Liver (tissue), 3 donors: Measurements from ENCODE around the gene FLNC.

Source experiments
- EGR1 ChIP-seq, 2 donors: IDR thresholded peaks; 2 replicates each; pipeline ENCODE4 v1.6.1; 2016 to 2018; ENCODE audit warnings: antibody characterized with exemption in 2 of 2, low read depth in 2 of 2
- NR2F2 ChIP-seq: IDR thresholded peaks from 2 replicates; pipeline ENCODE4 v1.6.1; 2016; ENCODE audit warnings: antibody characterized with exemption
- RAD21 ChIP-seq, 2 donors: IDR thresholded peaks; 2 replicates each; pipeline ENCODE4 v1.6.1; 2016; ENCODE audit warnings: antibody characterized with exemption in 2 of 2, mild to moderate bottlenecking in 2 of 2
- TAF1 ChIP-seq: conservative IDR thresholded peaks from 2 replicates; pipeline ENCODE4 v1.6.1; 2016; ENCODE audit warnings: antibody characterized with exemption, mild to moderate bottlenecking
- YY1 ChIP-seq: IDR thresholded peaks from 2 replicates; pipeline ENCODE4 v1.6.1; 2016; ENCODE audit warnings: antibody characterized with exemption, mild to moderate bottlenecking
- TF ChIP-seq, protein P1 (sequence below): fragments of 150-350 bp; IDR thresholded peaks from 2 replicates; pipeline ENCODE4 v1.5.1; 2017; ENCODE audit warnings: improper control_type of control experiment, low read depth, low read length; ENCODE audit not compliant: missing input control
- TF ChIP-seq, protein P2 (sequence below): IDR thresholded peaks from 2 replicates; pipeline ENCODE4 v1.6.1; 2016; ENCODE audit warnings: antibody characterized with exemption, mild to moderate bottlenecking
- TF ChIP-seq, protein P3 (sequence below): IDR thresholded peaks from 2 replicates; pipeline ENCODE4 v1.6.1; 2016; ENCODE audit warnings: antibody characterized with exemption
- donor health status: healthy.
- donor health status: healthy.

DNA sequence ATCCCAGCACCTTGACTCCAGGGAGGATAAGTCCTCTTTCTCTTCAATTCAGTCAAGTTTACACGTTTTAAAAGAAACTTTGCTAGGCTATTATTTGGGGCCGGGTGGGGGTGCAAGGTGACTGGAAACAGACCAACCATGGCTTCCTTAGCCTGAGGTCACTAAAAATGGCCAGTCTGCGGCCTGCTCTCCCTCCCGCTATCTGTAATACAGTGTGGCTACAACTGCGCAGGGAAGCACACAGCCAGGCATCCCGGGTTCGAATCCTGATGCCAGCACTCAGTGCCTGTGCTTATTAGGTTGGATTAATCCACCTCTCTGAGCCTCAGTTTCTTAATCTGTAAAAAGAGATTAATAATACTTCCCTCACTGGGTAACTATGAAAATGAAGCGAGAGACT is 51.9 kb downstream of the FLNC start:
- TF ChIP-seq, protein P1, sequence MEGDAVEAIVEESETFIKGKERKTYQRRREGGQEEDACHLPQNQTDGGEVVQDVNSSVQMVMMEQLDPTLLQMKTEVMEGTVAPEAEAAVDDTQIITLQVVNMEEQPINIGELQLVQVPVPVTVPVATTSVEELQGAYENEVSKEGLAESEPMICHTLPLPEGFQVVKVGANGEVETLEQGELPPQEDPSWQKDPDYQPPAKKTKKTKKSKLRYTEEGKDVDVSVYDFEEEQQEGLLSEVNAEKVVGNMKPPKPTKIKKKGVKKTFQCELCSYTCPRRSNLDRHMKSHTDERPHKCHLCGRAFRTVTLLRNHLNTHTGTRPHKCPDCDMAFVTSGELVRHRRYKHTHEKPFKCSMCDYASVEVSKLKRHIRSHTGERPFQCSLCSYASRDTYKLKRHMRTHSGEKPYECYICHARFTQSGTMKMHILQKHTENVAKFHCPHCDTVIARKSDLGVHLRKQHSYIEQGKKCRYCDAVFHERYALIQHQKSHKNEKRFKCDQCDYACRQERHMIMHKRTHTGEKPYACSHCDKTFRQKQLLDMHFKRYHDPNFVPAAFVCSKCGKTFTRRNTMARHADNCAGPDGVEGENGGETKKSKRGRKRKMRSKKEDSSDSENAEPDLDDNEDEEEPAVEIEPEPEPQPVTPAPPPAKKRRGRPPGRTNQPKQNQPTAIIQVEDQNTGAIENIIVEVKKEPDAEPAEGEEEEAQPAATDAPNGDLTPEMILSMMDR = no peak
- TF ChIP-seq, protein P2, sequence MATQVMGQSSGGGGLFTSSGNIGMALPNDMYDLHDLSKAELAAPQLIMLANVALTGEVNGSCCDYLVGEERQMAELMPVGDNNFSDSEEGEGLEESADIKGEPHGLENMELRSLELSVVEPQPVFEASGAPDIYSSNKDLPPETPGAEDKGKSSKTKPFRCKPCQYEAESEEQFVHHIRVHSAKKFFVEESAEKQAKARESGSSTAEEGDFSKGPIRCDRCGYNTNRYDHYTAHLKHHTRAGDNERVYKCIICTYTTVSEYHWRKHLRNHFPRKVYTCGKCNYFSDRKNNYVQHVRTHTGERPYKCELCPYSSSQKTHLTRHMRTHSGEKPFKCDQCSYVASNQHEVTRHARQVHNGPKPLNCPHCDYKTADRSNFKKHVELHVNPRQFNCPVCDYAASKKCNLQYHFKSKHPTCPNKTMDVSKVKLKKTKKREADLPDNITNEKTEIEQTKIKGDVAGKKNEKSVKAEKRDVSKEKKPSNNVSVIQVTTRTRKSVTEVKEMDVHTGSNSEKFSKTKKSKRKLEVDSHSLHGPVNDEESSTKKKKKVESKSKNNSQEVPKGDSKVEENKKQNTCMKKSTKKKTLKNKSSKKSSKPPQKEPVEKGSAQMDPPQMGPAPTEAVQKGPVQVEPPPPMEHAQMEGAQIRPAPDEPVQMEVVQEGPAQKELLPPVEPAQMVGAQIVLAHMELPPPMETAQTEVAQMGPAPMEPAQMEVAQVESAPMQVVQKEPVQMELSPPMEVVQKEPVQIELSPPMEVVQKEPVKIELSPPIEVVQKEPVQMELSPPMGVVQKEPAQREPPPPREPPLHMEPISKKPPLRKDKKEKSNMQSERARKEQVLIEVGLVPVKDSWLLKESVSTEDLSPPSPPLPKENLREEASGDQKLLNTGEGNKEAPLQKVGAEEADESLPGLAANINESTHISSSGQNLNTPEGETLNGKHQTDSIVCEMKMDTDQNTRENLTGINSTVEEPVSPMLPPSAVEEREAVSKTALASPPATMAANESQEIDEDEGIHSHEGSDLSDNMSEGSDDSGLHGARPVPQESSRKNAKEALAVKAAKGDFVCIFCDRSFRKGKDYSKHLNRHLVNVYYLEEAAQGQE = no peak
- TF ChIP-seq TAF1 = no peak
- no peak for TF ChIP-seq RAD21 (IDR thresholded peaks at IDR 0.05)
- no peak for TF ChIP-seq EGR1 (IDR thresholded peaks at IDR 0.05; ENCODE audit: low read depth in 2 of 2)
- no peak for TF ChIP-seq YY1
- TF ChIP-seq NR2F2 = no peak
- TF ChIP-seq, protein P3, sequence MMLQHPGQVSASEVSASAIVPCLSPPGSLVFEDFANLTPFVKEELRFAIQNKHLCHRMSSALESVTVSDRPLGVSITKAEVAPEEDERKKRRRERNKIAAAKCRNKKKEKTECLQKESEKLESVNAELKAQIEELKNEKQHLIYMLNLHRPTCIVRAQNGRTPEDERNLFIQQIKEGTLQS = no peak
